Measurements from ENCODE around the gene UPK1A.
A peak's percentile ranks its signal among the peaks of the same experiment; 100 is the strongest.

UPK1A gene

GRCh38 chr19:35693422-35693821, 27.1 kb downstream of the UPK1A start:
- H3K27me3 Mint-ChIP-seq: peaks cover 9% of the 10 kb centered on the region
- H3K27ac Mint-ChIP-seq: no peak overlapping the region
- H3K9me3 Mint-ChIP-seq: no peaks in the 10 kb centered on the region
- peaks cover 20% of the 10 kb centered on the region for H3K4me1 Mint-ChIP-seq
- no peak overlapping the region for H3K4me3 Mint-ChIP-seq
- DNase-seq: no peak
- H3K36me3 Mint-ChIP-seq: no peaks in the 10 kb centered on the region
- CTCF ChIA-PET: interaction anchor here (0.6 to 12.6 kb wide), 9 partner anchors 20 to 233 kb away, joined by 3 to 236 read pairs (median 4); no protein-coding TSS in a partner anchor

- Mint-ChIP-seq H3K27me3 (peaks cover 9% of the 10 kb centered on the region), H3K27ac (no peak overlapping the region), H3K9me3 (no peaks in the 10 kb centered on the region), H3K36me3 (no peaks in the 10 kb centered on the region), H3K4me1 (peaks cover 20% of the 10 kb centered on the region), H3K4me3 (no peak overlapping the region)
- peak; percentile 94 for DNase-seq
- CTCF ChIA-PET: interaction anchor here (0.6 to 12.6 kb wide), 17 partner anchors 8 to 703 kb away, joined by 3 to 236 read pairs (median 5); partner anchors contain the start of genes LIN37 and PSENEN
These were observed 27.7 kb downstream of the UPK1A start for GRCh38 chr19:35693835-35694599.

- Mint-ChIP-seq H3K4me3 (no peak overlapping the region), H3K36me3 (no peaks in the 10 kb centered on the region), H3K4me1 (peaks cover 26% of the 10 kb centered on the region), H3K27ac (no peak overlapping the region), H3K27me3 (peaks cover 4% of the 10 kb centered on the region), H3K9me3 (no peaks in the 10 kb centered on the region)
- CTCF ChIA-PET: interaction anchor here (0.6 to 12.6 kb wide), 12 partner anchors 9 to 257 kb away, joined by 3 to 236 read pairs (median 4); partner anchors contain the start of gene ZBTB32
- DNase-seq: no peak
These were observed 29.6 kb downstream of the UPK1A start for GRCh38 chr19:35695895-35696422.

GRCh38 chr19:35696835-35697234, 30.5 kb downstream of the UPK1A start:
- CTCF ChIA-PET: interaction anchor here (0.6 to 12.6 kb wide), 9 partner anchors 8 to 234 kb away, joined by 3 to 236 read pairs (median 3); partner anchors contain the start of genes PSENEN, U2AF1L4 and ZBTB32
- Mint-ChIP-seq H3K36me3 (no peaks in the 10 kb centered on the region), H3K4me1 (peaks cover 27% of the 10 kb centered on the region), H3K27me3 (peaks cover 4% of the 10 kb centered on the region), H3K9me3 (no peaks in the 10 kb centered on the region), H3K27ac (no peak overlapping the region), H3K4me3 (no peak overlapping the region)
- no peak for DNase-seq

- Mint-ChIP-seq H3K4me3 (peak overlapping the region; percentile 82), H3K4me1 (peaks cover 18% of the 10 kb centered on the region), H3K27ac (peak overlapping the region; percentile 94), H3K9me3 (no peaks in the 10 kb centered on the region), H3K27me3 (peaks cover 13% of the 10 kb centered on the region), H3K36me3 (no peaks in the 10 kb centered on the region)
- peak; percentile 97 for DNase-seq
- CTCF ChIA-PET: interaction anchor here (1.1 to 12.6 kb wide), 3 partner anchors 8 to 37 kb away, joined by 4 to 236 read pairs (median 6); no protein-coding TSS in a partner anchor
These were observed 36.1 kb downstream of the UPK1A start for GRCh38 chr19:35702223-35703012.

GRCh38 chr19:35703343-35703742, 37.0 kb downstream of the UPK1A start:
- DNase-seq: no peak
- Mint-ChIP-seq H3K4me3 (no peak overlapping the region), H3K36me3 (no peaks in the 10 kb centered on the region), H3K27ac (no peak overlapping the region), H3K27me3 (peaks cover 13% of the 10 kb centered on the region), H3K4me1 (peaks cover 17% of the 10 kb centered on the region), H3K9me3 (no peaks in the 10 kb centered on the region)
- CTCF ChIA-PET: interaction anchor here (1.5 to 12.6 kb wide), 2 partner anchors 9 to 10 kb away, joined by 6 to 236 read pairs; no protein-coding TSS in a partner anchor

GRCh38 chr19:35704218-35704617, 37.9 kb downstream of the UPK1A start, which contains the start of gene ZBTB32:
Gene ZBTB32, plus strand, starts transcription at chr19:35704558. Its CDS starts 10,069 bp downstream, at chr19:35714627.
- Mint-ChIP-seq H3K27ac (no peak within 1 kb of the TSS), H3K9me3 (no peaks in the 10 kb centered on the region), H3K36me3 (no peaks in the 10 kb centered on the region), H3K27me3 (peaks cover 13% of the 10 kb centered on the region), H3K4me1 (peaks cover 19% of the 10 kb centered on the region), H3K4me3 (no peak within 1 kb of the TSS)
- CTCF ChIA-PET: interaction anchor here (1.1 kb wide), 1 partner anchor 8 kb away, joined by 3 read pairs; no protein-coding TSS in a partner anchor
- DNase-seq: peak; percentile 39

- peaks cover 1% of the 10 kb centered on the region for H3K36me3 Mint-ChIP-seq
- CTCF ChIA-PET: interaction anchor here (3.4 kb wide), 1 partner anchor 13 kb away, joined by 28 read pairs; no protein-coding TSS in a partner anchor
- no peaks in the 10 kb centered on the region for H3K9me3 Mint-ChIP-seq
- peaks cover 9% of the 10 kb centered on the region for H3K27me3 Mint-ChIP-seq
- peaks cover 41% of the 10 kb centered on the region for H3K4me1 Mint-ChIP-seq
- DNase-seq: no peak
- no peak overlapping the region for H3K27ac Mint-ChIP-seq
- no peak overlapping the region for H3K4me3 Mint-ChIP-seq
These were observed 42.1 kb downstream of the UPK1A start for GRCh38 chr19:35708391-35708790.

- CTCF ChIA-PET: interaction anchor here (1.3 to 6.7 kb wide), 3 partner anchors 13 to 67 kb away, joined by 4 to 236 read pairs (median 5); partner anchors contain the start of gene LIN37
- peaks cover 11% of the 10 kb centered on the region for H3K36me3 Mint-ChIP-seq
- no peaks in the 10 kb centered on the region for H3K27me3 Mint-ChIP-seq
- H3K4me3 Mint-ChIP-seq: peak overlapping the region; percentile 11
- peak overlapping the region; percentile 97 for H3K27ac Mint-ChIP-seq
- H3K9me3 Mint-ChIP-seq: no peaks in the 10 kb centered on the region
- DNase-seq: peak; percentile 60
- H3K4me1 Mint-ChIP-seq: peaks cover 66% of the 10 kb centered on the region
These were observed 44.7 kb downstream of the UPK1A start for GRCh38 chr19:35710784-35711723.

GRCh38 chr19:35712567-35713505, 46.5 kb downstream of the UPK1A start:
- CTCF ChIA-PET: interaction anchor here (1.3 to 6.7 kb wide), 4 partner anchors 7 to 35 kb away, joined by 4 to 236 read pairs (median 6); partner anchors contain the start of gene LIN37
- peak overlapping the region; percentile 97 for H3K27ac Mint-ChIP-seq
- DNase-seq: peak; percentile 65
- H3K4me3 Mint-ChIP-seq: peak overlapping the region; percentile 83
- H3K36me3 Mint-ChIP-seq: peaks cover 14% of the 10 kb centered on the region
- peaks cover 71% of the 10 kb centered on the region for H3K4me1 Mint-ChIP-seq
- H3K27me3 Mint-ChIP-seq: no peaks in the 10 kb centered on the region
- H3K9me3 Mint-ChIP-seq: no peaks in the 10 kb centered on the region

GRCh38 chr19:35713506-35713850, 47.2 kb downstream of the UPK1A start:
- no peaks in the 10 kb centered on the region for H3K27me3 Mint-ChIP-seq
- CTCF ChIA-PET: interaction anchor here (1.3 to 6.7 kb wide), 3 partner anchors 8 to 24 kb away, joined by 4 to 236 read pairs (median 6); no protein-coding TSS in a partner anchor
- H3K36me3 Mint-ChIP-seq: peaks cover 14% of the 10 kb centered on the region
- DNase-seq: no peak
- H3K9me3 Mint-ChIP-seq: no peaks in the 10 kb centered on the region
- H3K4me1 Mint-ChIP-seq: peaks cover 69% of the 10 kb centered on the region
- H3K27ac Mint-ChIP-seq: peak overlapping the region; percentile 97
- H3K4me3 Mint-ChIP-seq: peak overlapping the region; percentile 83

- H3K36me3 Mint-ChIP-seq: peaks cover 14% of the 10 kb centered on the region
- H3K4me3 Mint-ChIP-seq: peak overlapping the region; percentile 83
- no peaks in the 10 kb centered on the region for H3K9me3 Mint-ChIP-seq
- CTCF ChIA-PET: interaction anchor here (1.3 to 6.7 kb wide), 3 partner anchors 9 to 23 kb away, joined by 4 to 236 read pairs (median 6); no protein-coding TSS in a partner anchor
- no peak for DNase-seq
- peaks cover 70% of the 10 kb centered on the region for H3K4me1 Mint-ChIP-seq
- H3K27me3 Mint-ChIP-seq: no peaks in the 10 kb centered on the region
- peak overlapping the region; percentile 97 for H3K27ac Mint-ChIP-seq
These were observed 47.7 kb downstream of the UPK1A start for GRCh38 chr19:35713904-35714495.

Data from activated naive CD4-positive, alpha-beta T cell treated with anti-CD3 and anti-CD28 coated beads, Interleukin-2, amount 10 ng/mL, durations not matched to agents 7 days and 5 days (primary cell).